DOHH2 (cell line): ENCODE data around the gene UPF2.

Experiments
- EZH2phosphoT487 ChIP-seq: fragments of 200-600 bp; sonication (generic); IDR thresholded peaks from 2 replicates; pipeline ENCODE4 v1.6.1; 2017; ENCODE audit warnings: borderline replicate concordance, mild to moderate bottlenecking, antibody characterized with exemption, low read length, moderate library complexity, mixed read lengths
- TF ChIP-seq, protein P1 (sequence below): fragments of 200-600 bp; sonication (generic); IDR thresholded peaks from one replicate; pipeline ENCODE4 v1.5.1; 2014; ENCODE audit warnings: antibody characterized with exemption, mild to moderate bottlenecking, low read depth, low read length; ENCODE audit not compliant: poor library complexity, severe bottlenecking

DNA sequence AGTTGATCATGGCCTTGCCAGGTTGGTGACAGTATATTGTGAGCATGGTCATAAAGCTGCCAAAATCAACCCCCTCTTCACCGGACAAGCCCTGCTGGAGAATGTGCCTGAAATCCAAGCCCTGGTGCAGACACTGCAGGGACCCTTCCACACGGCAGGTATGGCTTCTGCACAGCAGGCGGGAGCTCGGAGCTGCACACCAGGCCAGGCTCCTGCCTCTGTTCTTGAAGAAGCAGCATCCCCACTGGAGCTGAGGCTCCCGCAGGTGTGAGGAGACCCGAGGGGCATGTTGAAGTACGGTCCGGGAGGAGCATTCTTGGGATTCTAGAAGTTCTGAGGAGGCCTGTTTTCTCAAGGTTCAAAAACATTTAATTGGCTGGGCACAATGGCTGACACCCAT, 38.9 kb upstream of the UPF2 start:
- TF ChIP-seq, protein P1, sequence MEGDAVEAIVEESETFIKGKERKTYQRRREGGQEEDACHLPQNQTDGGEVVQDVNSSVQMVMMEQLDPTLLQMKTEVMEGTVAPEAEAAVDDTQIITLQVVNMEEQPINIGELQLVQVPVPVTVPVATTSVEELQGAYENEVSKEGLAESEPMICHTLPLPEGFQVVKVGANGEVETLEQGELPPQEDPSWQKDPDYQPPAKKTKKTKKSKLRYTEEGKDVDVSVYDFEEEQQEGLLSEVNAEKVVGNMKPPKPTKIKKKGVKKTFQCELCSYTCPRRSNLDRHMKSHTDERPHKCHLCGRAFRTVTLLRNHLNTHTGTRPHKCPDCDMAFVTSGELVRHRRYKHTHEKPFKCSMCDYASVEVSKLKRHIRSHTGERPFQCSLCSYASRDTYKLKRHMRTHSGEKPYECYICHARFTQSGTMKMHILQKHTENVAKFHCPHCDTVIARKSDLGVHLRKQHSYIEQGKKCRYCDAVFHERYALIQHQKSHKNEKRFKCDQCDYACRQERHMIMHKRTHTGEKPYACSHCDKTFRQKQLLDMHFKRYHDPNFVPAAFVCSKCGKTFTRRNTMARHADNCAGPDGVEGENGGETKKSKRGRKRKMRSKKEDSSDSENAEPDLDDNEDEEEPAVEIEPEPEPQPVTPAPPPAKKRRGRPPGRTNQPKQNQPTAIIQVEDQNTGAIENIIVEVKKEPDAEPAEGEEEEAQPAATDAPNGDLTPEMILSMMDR, result no peak
- no peak for TF ChIP-seq EZH2phosphoT487
